Endodermal cell (in vitro differentiated cells): ENCODE measurements around the gene ZNF253. TPM values are rescaled to one million over a fixed set of nuclear protein-coding genes. Genes with fewer than 3 reads are reported as not detected.

ENCODE experiments used
- DNase-seq: peaks from one replicate; pipeline ENCODE4 v3.0.0-alpha.2; 2017
- H3K27ac ChIP-seq: 2 replicates; pipeline ENCODE4 v1.5.1; 2013; ENCODE audit warnings: mild to moderate bottlenecking, low read depth, low read length, moderate library complexity
- H3K27me3 ChIP-seq: 2 replicates; pipeline ENCODE4 v1.6.1; 2013; ENCODE audit warnings: mild to moderate bottlenecking, low read length, moderate library complexity; ENCODE audit not compliant: insufficient read depth, control insufficient read depth, poor library complexity, severe bottlenecking
- H3K36me3 ChIP-seq: 2 replicates; pipeline ENCODE4 v1.7.0; 2013; ENCODE audit warnings: mild to moderate bottlenecking, low read length, moderate library complexity; ENCODE audit not compliant: control insufficient read depth, insufficient read depth
- H3K4me1 ChIP-seq: one replicate; pipeline ENCODE4 v1.7.0; 2013; ENCODE audit warnings: low read length; ENCODE audit not compliant: control insufficient read depth, insufficient read depth
- H3K4me3 ChIP-seq: 2 replicates; pipeline ENCODE4 v1.5.1; 2013; ENCODE audit warnings: mild to moderate bottlenecking, low read length, moderate library complexity
- H3K9ac ChIP-seq: 2 replicates; pipeline ENCODE4 v1.6.1; 2013; ENCODE audit warnings: mild to moderate bottlenecking, low read length, moderate library complexity; ENCODE audit not compliant: poor library complexity, severe bottlenecking; ENCODE audit errors: extremely low read depth
- H3K9me3 ChIP-seq: 2 replicates; pipeline ENCODE4 v1.6.1; 2013; ENCODE audit warnings: mild to moderate bottlenecking, low read length, moderate library complexity; ENCODE audit not compliant: control insufficient read depth
- H3K27ac Mint-ChIP-seq: 2 replicates; pipeline ENCODE4 v1.8.0; 2020; ENCODE audit warnings: mixed read lengths
- H3K27me3 Mint-ChIP-seq: 2 replicates; pipeline ENCODE4 v1.8.0; 2021; ENCODE audit warnings: mild to moderate bottlenecking, mixed read lengths; ENCODE audit not compliant: insufficient read depth
- H3K36me3 Mint-ChIP-seq: 2 replicates; pipeline ENCODE4 v1.8.0; 2020; ENCODE audit warnings: low read depth, mixed read lengths
- H3K4me1 Mint-ChIP-seq: 2 replicates; pipeline ENCODE4 v1.8.0; 2020; ENCODE audit warnings: mixed read lengths
- H3K4me3 Mint-ChIP-seq: 2 replicates; pipeline ENCODE4 v1.8.0; 2020; ENCODE audit warnings: mild to moderate bottlenecking, moderate library complexity, mixed read lengths
- H3K9me3 Mint-ChIP-seq: 2 replicates; pipeline ENCODE4 v1.8.0; 2020; ENCODE audit warnings: mild to moderate bottlenecking, mixed read lengths
- CTCF ChIP-seq: fragments of 200-600 bp; sonication (generic); conservative IDR thresholded peaks from 2 replicates; pipeline ENCODE4 v1.5.0; 2021; ENCODE audit warnings: antibody characterized with exemption, mild to moderate bottlenecking
- WGBS, 2 experiments: methylation state at CpG; one replicate each; pipeline versions ENCODE4 v1.1.5 to v1.1.7; 2013; ENCODE audit warnings: missing lambda C conversion rate in 2 of 2, mixed read lengths in 1 of 2; ENCODE audit not compliant: insufficient coverage in 1 of 2, insufficient read length in 1 of 2; 5-methylcytosine and 5-hydroxymethylcytosine counted together
- total RNA-seq, 2 donors: library from RNA; stranded (reverse); fragmentation: NEBNext Ultra II Directional in 1 of 2; extraction: Animal tissue kit (Norgen Biotek cat#: 25700) in 1 of 2; gene quantifications; 2 replicates in 1 of 2; 3 replicates in 1 of 2; pipeline ENCODE4 v1.2.1, GENCODE V29; 2021

ZNF253 gene
- total RNA-seq, 2 donors from 2014 or later, result 44.4 to 51.9 TPM

- Histone ChIP-seq H3K36me3 (peaks cover 37% of the 10 kb centered on the region), H3K4me1 (no peaks in the 10 kb centered on the region), H3K4me3 (no peak overlapping the region), H3K9ac (no peak overlapping the region), H3K27ac (no peak overlapping the region), H3K27me3 (no peaks in the 10 kb centered on the region), H3K9me3 (peaks cover 69% of the 10 kb centered on the region)
- no peak for TF ChIP-seq CTCF
- Mint-ChIP-seq H3K4me1 (no peaks in the 10 kb centered on the region), H3K4me3 (no peak overlapping the region), H3K9me3 (peaks cover 51% of the 10 kb centered on the region), H3K27ac (no peak overlapping the region), H3K36me3 (peaks cover 34% of the 10 kb centered on the region), H3K27me3 (no peaks in the 10 kb centered on the region)
- 100% methylated on average over 2 of the region's 2 CpGs; no CpG with 5 or more reads in 1 of the 2 experiments for WGBS, 2 experiments
- no peak for DNase-seq
Measured at GRCh38 chr19:19937403-19937802, 71.7 kb downstream of the ZNF253 start.

GRCh38 chr19:19938449-19938848 lies 72.8 kb downstream of the ZNF253 start:
- Histone ChIP-seq H3K9me3 (peaks cover 59% of the 10 kb centered on the region), H3K4me1 (no peaks in the 10 kb centered on the region), H3K9ac (no peak overlapping the region), H3K27ac (no peak overlapping the region), H3K4me3 (no peak overlapping the region), H3K36me3 (peaks cover 26% of the 10 kb centered on the region), H3K27me3 (no peaks in the 10 kb centered on the region)
- WGBS, 2 experiments, result 35 to 47% methylated on average over 2 of the region's 2 CpGs
- Mint-ChIP-seq H3K27me3 (no peaks in the 10 kb centered on the region), H3K27ac (no peak overlapping the region), H3K36me3 (peaks cover 24% of the 10 kb centered on the region), H3K4me1 (peaks cover 1% of the 10 kb centered on the region), H3K4me3 (no peak overlapping the region), H3K9me3 (peaks cover 41% of the 10 kb centered on the region)
- DNase-seq, result no peak
- no peak for TF ChIP-seq CTCF

- peaks cover 10% of the 10 kb centered on the region for H3K4me1 Mint-ChIP-seq
- H3K36me3 ChIP-seq, result no peaks in the 10 kb centered on the region
Measured at GRCh38 chr19:19943848-19944582, 78.3 kb downstream of the ZNF253 start.

More at GRCh38 chr19:19943848-19944582, 78.3 kb downstream of the ZNF253 start:
- H3K4me3 Mint-ChIP-seq, result no peak overlapping the region
- H3K9me3 Mint-ChIP-seq, result peaks cover 11% of the 10 kb centered on the region
- Histone ChIP-seq H3K27me3 (no peaks in the 10 kb centered on the region), H3K9ac (no peak overlapping the region), H3K27ac (no peak overlapping the region), H3K9me3 (peaks cover 18% of the 10 kb centered on the region), H3K4me1 (no peaks in the 10 kb centered on the region), H3K4me3 (no peak overlapping the region)
- no peaks in the 10 kb centered on the region for H3K36me3 Mint-ChIP-seq
- H3K27ac Mint-ChIP-seq, result no peak overlapping the region
- no peak for TF ChIP-seq CTCF
- WGBS, 2 experiments, result 95 to 97% methylated on average over 7 to 8 of the region's 8 CpGs
- no peak for DNase-seq
- H3K27me3 Mint-ChIP-seq, result peaks cover 12% of the 10 kb centered on the region

Other genes starting within 250 kb of the ZNF253 start
- gene PBX4, start 247.2 kb upstream of the ZNF253 start, total RNA-seq, result 1 to 10 TPM; 4.1 to 8.6 TPM
- 10 to 100 TPM; 60.4 to 81.7 TPM for gene LPAR2, start 237.7 kb upstream of the ZNF253 start, total RNA-seq
- gene GMIP, start 222.2 kb upstream of the ZNF253 start, total RNA-seq, result 10 to 100 TPM; 16.5 to 18.7 TPM
- 10 to 100 TPM; 77.0 to 79.8 TPM for gene ATP13A1, start 202.2 kb upstream of the ZNF253 start, total RNA-seq
- 10 to 100 TPM; 53.2 to 62.9 TPM for gene ZNF101, start 197.0 kb upstream of the ZNF253 start, total RNA-seq
- 1 to 10 TPM; 7.8 to 8.7 TPM for gene ZNF14, start 132.8 kb upstream of the ZNF253 start, total RNA-seq
- gene ZNF506, start 44.1 kb upstream of the ZNF253 start, total RNA-seq, result 10 to 100 TPM in 1 of 2 donors, 1 to 10 TPM in 1; 8.8 to 12.0 TPM
- gene ZNF93, start 35.1 kb downstream of the ZNF253 start, total RNA-seq, result 10 to 100 TPM; 47.7 to 53.3 TPM
- gene ZNF682, start 173.6 kb downstream of the ZNF253 start, total RNA-seq, result 10 to 100 TPM; 28.5 to 29.3 TPM
- gene ZNF90, start 212.1 kb downstream of the ZNF253 start, total RNA-seq, result 100 to 1,000 TPM; 113 to 174 TPM